GM12864 (cell line): ENCODE results near the gene NANOS2.

ENCODE experiments used
- DNase-seq: peaks from one replicate; pipeline ENCODE4 v3.0.0-alpha.2; 2011; ENCODE audit warnings: low read depth
- H3K4me3 ChIP-seq: 2 replicates; pipeline ENCODE4 v1.5.1; 2011; ENCODE audit warnings: mild to moderate bottlenecking, low read depth, low read length, control low read depth
- TF ChIP-seq, protein P1 (sequence below): IDR thresholded peaks from 2 replicates; pipeline ENCODE4 v1.5.1; 2011; ENCODE audit warnings: low read depth, mild to moderate bottlenecking, moderate library complexity, low read length, control low read depth, inconsistent platforms; ENCODE audit errors: missing control alignments

Gene NANOS2

DNA sequence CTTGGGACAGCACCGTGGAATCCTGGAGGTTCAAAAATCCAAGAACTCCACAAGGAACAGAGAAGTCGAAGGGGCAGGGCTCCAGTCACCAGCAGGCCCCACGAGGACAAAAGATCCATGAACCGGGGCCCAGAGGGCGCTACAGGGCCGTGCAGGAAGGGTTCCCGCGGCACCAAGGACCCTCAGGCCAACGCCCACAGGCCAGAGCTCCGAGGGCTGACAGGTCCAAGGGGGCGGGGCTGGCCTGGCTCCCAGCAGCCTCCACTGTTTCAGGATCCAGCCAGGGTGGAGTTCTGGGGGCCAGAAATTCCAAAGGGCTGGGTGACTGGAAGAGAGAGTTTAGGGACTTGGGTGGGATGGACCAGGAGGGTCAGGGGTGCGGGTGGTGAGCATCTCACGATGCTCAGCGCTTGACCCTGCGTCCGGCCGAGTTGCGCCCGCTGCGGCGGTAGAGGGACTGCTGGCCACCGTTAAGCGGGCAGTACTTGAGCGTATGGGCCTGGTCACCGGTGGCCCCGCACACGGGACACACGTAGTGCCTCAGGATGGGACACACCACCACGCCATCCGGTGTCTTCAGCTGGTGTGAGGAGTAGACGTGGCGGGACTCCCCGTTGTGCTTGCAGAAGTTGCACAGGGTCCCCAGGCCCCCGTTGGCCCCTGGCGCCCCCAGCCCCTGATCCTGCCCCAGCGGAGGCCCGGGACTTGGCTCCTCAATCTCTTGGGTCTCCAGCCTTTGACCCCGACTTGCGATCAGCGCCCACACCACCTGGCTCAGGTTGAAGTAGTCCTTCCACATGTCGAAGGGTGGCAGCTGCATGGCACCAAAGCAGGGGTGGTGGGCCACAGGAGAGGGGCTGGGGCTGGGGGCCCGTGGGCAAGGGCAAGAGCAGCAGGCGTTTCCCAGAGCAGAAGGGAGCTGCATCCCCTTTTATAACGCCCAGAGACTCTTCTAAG, at the start of gene NANOS2:
NANOS2 (minus strand) TSS at position 905 of the 957 bp plus-strand sequence; CDS start at position 820, 85 bp downstream.
- TF ChIP-seq, protein P1, sequence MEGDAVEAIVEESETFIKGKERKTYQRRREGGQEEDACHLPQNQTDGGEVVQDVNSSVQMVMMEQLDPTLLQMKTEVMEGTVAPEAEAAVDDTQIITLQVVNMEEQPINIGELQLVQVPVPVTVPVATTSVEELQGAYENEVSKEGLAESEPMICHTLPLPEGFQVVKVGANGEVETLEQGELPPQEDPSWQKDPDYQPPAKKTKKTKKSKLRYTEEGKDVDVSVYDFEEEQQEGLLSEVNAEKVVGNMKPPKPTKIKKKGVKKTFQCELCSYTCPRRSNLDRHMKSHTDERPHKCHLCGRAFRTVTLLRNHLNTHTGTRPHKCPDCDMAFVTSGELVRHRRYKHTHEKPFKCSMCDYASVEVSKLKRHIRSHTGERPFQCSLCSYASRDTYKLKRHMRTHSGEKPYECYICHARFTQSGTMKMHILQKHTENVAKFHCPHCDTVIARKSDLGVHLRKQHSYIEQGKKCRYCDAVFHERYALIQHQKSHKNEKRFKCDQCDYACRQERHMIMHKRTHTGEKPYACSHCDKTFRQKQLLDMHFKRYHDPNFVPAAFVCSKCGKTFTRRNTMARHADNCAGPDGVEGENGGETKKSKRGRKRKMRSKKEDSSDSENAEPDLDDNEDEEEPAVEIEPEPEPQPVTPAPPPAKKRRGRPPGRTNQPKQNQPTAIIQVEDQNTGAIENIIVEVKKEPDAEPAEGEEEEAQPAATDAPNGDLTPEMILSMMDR = no peak
- DNase-seq = no peak
- H3K4me3 ChIP-seq = no peak within 1 kb of the TSS

DNA sequence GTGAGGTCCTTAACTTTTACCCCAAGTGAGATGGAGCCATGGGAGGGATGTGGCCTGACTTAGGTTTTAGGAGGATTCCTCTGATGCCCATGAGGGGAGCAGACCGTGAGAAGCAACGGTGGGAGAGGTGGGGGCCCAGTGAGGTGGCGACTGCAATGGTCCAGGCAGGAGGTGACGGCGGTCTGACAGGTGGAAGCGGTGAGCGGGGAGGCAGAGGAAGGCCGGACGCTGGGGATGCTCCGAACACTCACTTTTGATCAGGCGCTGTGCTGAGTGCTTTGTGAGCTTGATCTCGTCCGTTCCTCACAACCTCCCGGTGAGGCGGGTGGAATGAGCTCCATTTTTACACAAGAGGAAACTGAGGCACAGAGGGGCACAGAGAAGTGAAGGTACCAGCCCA, 47.4 kb upstream of the NANOS2 start:
- TF ChIP-seq, protein P1 = no peak
- DNase-seq = no peak
- no peak overlapping the region for H3K4me3 ChIP-seq

DNA sequence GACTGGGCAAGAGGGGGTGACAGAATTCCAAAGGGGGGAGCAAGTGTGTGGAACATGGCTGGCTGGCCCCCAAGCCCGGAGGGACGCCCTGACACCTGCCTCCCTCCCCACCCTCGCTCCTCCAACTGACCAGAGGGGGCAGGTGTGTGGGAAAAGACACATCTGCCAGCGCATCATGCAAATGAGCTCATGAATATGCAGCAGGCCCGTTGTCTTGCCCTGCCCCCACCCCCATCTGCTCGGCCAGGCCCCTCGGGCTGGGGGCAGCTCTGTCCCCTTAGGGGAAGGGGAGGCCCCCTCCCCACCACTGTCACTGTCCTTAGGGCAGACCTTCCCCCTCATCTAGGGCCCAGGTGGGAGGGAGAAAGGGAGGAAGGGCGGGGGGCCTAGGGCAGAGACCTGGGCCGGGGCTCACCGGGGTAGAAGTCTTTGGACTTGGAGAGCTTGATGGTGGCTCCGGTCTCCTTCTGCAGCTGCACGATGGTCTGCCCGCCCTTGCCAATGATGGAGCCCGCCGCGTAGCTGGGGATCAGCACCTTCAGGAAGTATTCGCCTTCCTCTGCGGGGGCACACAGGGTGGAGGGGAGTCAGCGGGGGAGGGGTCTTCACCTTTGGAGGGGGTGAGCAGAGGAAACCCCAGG, 46.1 kb upstream of the NANOS2 start:
- no peak for DNase-seq
- TF ChIP-seq, protein P1 = no peak
- no peak overlapping the region for H3K4me3 ChIP-seq

DNA sequence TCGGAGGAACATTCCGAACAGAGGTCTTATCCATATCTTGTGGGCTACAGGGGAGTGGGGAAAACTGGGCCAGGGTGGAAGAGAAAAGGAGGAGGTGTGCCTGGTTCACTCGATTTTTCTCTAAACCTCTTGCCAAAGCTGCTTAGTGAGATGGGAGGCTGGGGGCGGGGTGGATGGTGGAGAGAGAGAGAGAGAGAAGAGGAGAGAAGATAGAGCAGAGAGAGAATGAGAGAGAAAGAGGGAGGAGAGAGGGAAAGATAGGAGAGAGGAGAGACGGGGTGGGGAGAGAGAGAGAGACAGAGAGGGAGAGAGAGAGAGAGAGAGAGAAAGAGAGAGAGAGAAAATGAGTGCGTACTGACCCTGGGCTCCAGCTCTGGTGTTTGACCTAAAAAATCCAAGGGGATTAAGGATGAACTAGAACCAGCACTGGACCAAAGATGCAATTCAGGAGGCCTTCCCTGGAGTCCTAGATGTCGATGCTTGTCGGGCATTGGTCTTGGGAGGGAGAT, 45.0 kb upstream of the NANOS2 start:
- H3K4me3 ChIP-seq = no peak overlapping the region
- TF ChIP-seq, protein P1 = no peak
- DNase-seq = no peak

DNA sequence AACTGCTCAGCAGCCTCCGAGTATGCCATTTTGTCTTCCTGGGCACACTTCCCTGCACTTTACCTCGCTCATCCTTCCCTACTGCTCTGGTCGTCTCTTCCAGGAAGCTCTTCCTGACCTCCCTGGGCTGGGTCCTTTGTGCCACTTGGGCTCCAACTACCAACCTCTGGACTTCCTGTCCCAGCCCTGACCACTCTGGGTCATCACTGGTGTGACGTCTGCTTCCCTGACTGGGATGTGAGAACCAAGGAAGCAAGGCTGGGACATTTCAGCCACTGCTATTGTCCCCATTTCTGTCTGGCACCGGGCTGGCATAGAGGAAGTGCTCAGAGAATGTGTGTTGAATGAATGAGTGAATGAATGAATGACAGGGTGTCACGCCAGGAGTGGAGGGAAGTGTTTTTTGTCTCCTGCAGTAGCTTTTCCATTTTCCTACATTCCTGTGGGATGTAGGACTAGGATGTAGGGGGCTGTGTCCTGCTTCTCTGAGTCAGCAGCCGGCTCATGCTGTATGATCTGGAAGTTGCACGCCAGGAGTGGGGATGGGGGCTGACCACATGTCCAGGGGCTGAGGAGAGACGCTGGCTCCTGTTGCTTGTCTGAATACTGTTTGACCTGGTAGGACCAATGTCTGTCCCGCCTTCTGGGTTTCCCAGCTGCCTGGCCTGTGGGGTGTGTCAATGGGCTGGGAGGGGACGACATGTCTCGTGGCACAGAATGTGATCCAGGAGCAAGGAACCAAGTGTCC, 44.4 kb upstream of the NANOS2 start:
- H3K4me3 ChIP-seq = no peak overlapping the region
- no peak for DNase-seq
- TF ChIP-seq, protein P1 = no peak

DNA sequence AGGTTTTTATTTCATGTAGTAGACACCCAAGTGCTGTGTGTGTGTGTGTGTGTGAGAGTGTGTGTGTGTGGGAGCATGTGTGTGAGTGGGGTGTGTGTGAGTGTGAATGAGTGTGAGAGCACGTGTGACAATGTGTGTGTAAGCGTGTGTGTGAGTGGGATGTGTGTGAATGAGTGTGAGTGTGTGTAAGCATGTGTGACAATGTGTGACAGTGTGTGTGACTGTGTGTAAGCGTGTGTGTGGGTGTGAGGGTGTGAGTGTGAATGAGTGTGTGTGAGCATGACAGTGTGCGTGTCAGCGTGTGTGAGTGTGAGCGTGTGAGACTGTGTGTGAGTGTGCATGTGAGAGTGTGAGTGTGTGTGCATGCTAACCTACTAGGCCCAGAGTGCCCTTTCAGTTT, 43.7 kb upstream of the NANOS2 start:
- H3K4me3 ChIP-seq = no peak overlapping the region
- TF ChIP-seq, protein P1 = no peak
- no peak for DNase-seq
